Neural progenitor cell (in vitro differentiated cells): ENCODE data around the gene PILRA. TPM values are rescaled to one million over a fixed set of nuclear protein-coding genes. Genes with fewer than 3 reads are reported as not detected.

Source experiments
- DNase-seq: peaks from one replicate; pipeline ENCODE4 v3.0.0-alpha.2; 2016; ENCODE audit warnings: low spot score
- H2AFZ ChIP-seq: fragments of 200-600 bp; sonication (generic); replicated peaks from 2 replicates; pipeline ENCODE4 v1.6.1; 2016; ENCODE audit warnings: antibody characterized with exemption
- H3F3A ChIP-seq: fragments of 200-600 bp; sonication (generic); 2 replicates; pipeline ENCODE4 v1.6.1; 2016; ENCODE audit warnings: antibody characterized with exemption, low read depth
- H3K27ac ChIP-seq: fragments of 200-600 bp; sonication (generic); 2 replicates; pipeline ENCODE4 v1.5.1; 2016; ENCODE audit warnings: mild to moderate bottlenecking
- H3K27me3 ChIP-seq: fragments of 200-600 bp; sonication (generic); 2 replicates; pipeline ENCODE4 v1.6.1; 2016; ENCODE audit warnings: mild to moderate bottlenecking, moderate library complexity
- H3K36me3 ChIP-seq: fragments of 200-600 bp; sonication (generic); 2 replicates; pipeline ENCODE4 v1.5.1; 2016
- H3K4me1 ChIP-seq: fragments of 200-600 bp; sonication (generic); 2 replicates; pipeline ENCODE4 v1.6.1; 2016; ENCODE audit warnings: mixed run types
- H3K4me2 ChIP-seq: fragments of 200-600 bp; sonication (generic); 2 replicates; pipeline ENCODE4 v1.6.1; 2016
- H3K4me3 ChIP-seq: fragments of 200-600 bp; sonication (generic); 2 replicates; pipeline ENCODE4 v1.5.1; 2016
- H3K79me2 ChIP-seq: fragments of 200-600 bp; sonication (generic); 2 replicates; pipeline ENCODE4 v1.6.1; 2016; ENCODE audit warnings: low read depth
- H3K9ac ChIP-seq: fragments of 200-600 bp; sonication (generic); 2 replicates; pipeline ENCODE4 v1.6.1; 2016
- H3K9me3 ChIP-seq: fragments of 200-600 bp; sonication (generic); 2 replicates; pipeline ENCODE4 v1.5.1; 2016; ENCODE audit warnings: low read depth
- H4K20me1 ChIP-seq: fragments of 200-600 bp; sonication (generic); 2 replicates; pipeline ENCODE4 v1.6.1; 2016; ENCODE audit warnings: low read depth
- H3K27ac Mint-ChIP-seq: 3 replicates; pipeline ENCODE4 v1.8.0; 2021; ENCODE audit warnings: mixed read lengths
- H3K27me3 Mint-ChIP-seq: 2 replicates; pipeline ENCODE4 v1.8.0; 2022; ENCODE audit warnings: low read depth, mild to moderate bottlenecking, inconsistent platforms, moderate library complexity, mixed read lengths; ENCODE audit not compliant: insufficient read depth
- H3K36me3 Mint-ChIP-seq: 3 replicates; pipeline ENCODE4 v1.8.0; 2021; ENCODE audit warnings: mixed read lengths
- H3K4me1 Mint-ChIP-seq: 3 replicates; pipeline ENCODE4 v1.8.0; 2021; ENCODE audit warnings: mixed read lengths
- H3K4me3 Mint-ChIP-seq: 3 replicates; pipeline ENCODE4 v1.8.0; 2021; ENCODE audit warnings: mild to moderate bottlenecking, moderate library complexity, mixed read lengths
- H3K9me3 Mint-ChIP-seq: 3 replicates; pipeline ENCODE4 v1.8.0; 2020; ENCODE audit warnings: mixed read lengths
- EZH2 ChIP-seq: fragments of 200-600 bp; sonication (generic); IDR thresholded peaks from 2 replicates; pipeline ENCODE4 v1.6.1; 2017; ENCODE audit warnings: antibody characterized with exemption, mild to moderate bottlenecking, moderate library complexity
- EZH2phosphoT487 ChIP-seq: fragments of 200-600 bp; sonication (generic); IDR thresholded peaks from 2 replicates; pipeline ENCODE4 v1.6.1; 2017; ENCODE audit warnings: antibody characterized with exemption
- total RNA-seq: library from RNA; depleted of rRNA; stranded (reverse); fragments of >200 nt; gene quantifications from 2 replicates; pipeline ENCODE4 v1.2.3, GENCODE V29; 2015; ENCODE audit warnings: low replicate concordance
- TF ChIP-seq, protein P1 (sequence below): fragments of 200-600 bp; sonication (generic); IDR thresholded peaks from 2 replicates; pipeline ENCODE4 v1.5.1; 2017; ENCODE audit warnings: antibody characterized with exemption, mild to moderate bottlenecking

The PILRA gene
- total RNA-seq, 1 donor from 2014 or later, result 6.7 TPM

DNA sequence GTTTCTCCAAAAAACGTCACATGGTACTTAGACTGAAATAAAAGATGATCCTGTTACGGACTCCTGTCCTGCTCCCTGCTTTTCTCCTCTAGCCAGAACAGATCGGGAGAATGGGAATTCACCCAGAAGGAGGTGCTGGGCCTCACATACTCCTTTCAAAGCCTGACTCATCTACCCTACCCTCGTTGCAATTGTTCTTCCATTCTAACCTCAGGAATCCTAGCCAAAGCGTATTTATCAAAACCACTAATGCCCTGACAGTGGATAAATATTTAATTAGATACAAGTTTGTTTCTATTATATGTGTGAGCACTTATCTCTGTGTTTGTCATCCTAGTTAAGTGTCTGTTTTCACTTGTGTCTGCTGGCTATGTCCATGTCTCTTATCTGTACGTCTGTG is 33.5 kb downstream of the PILRA start:
- no peaks in the 10 kb centered on the region for H3K36me3 Mint-ChIP-seq
- Histone ChIP-seq H3K4me3 (no peak overlapping the region), H3K27ac (no peak overlapping the region), H3K4me2 (no peak overlapping the region), H3K4me1 (no peaks in the 10 kb centered on the region), H3F3A (no peaks in the 10 kb centered on the region), H3K36me3 (no peaks in the 10 kb centered on the region), H3K9ac (no peak overlapping the region), H3K79me2 (no peaks in the 10 kb centered on the region), H2AFZ (no peak overlapping the region), H3K27me3 (peaks cover 24% of the 10 kb centered on the region), H4K20me1 (no peaks in the 10 kb centered on the region), H3K9me3 (no peaks in the 10 kb centered on the region)
- H3K27ac Mint-ChIP-seq, result no peak overlapping the region
- H3K9me3 Mint-ChIP-seq, result no peaks in the 10 kb centered on the region
- no peak for DNase-seq
- TF ChIP-seq EZH2phosphoT487 (no peak), EZH2 (no peak)
- TF ChIP-seq, protein P1, sequence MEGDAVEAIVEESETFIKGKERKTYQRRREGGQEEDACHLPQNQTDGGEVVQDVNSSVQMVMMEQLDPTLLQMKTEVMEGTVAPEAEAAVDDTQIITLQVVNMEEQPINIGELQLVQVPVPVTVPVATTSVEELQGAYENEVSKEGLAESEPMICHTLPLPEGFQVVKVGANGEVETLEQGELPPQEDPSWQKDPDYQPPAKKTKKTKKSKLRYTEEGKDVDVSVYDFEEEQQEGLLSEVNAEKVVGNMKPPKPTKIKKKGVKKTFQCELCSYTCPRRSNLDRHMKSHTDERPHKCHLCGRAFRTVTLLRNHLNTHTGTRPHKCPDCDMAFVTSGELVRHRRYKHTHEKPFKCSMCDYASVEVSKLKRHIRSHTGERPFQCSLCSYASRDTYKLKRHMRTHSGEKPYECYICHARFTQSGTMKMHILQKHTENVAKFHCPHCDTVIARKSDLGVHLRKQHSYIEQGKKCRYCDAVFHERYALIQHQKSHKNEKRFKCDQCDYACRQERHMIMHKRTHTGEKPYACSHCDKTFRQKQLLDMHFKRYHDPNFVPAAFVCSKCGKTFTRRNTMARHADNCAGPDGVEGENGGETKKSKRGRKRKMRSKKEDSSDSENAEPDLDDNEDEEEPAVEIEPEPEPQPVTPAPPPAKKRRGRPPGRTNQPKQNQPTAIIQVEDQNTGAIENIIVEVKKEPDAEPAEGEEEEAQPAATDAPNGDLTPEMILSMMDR, result no peak
- H3K4me1 Mint-ChIP-seq, result peaks cover 10% of the 10 kb centered on the region
- H3K27me3 Mint-ChIP-seq, result peaks cover 3% of the 10 kb centered on the region
- H3K4me3 Mint-ChIP-seq, result no peak overlapping the region

DNA sequence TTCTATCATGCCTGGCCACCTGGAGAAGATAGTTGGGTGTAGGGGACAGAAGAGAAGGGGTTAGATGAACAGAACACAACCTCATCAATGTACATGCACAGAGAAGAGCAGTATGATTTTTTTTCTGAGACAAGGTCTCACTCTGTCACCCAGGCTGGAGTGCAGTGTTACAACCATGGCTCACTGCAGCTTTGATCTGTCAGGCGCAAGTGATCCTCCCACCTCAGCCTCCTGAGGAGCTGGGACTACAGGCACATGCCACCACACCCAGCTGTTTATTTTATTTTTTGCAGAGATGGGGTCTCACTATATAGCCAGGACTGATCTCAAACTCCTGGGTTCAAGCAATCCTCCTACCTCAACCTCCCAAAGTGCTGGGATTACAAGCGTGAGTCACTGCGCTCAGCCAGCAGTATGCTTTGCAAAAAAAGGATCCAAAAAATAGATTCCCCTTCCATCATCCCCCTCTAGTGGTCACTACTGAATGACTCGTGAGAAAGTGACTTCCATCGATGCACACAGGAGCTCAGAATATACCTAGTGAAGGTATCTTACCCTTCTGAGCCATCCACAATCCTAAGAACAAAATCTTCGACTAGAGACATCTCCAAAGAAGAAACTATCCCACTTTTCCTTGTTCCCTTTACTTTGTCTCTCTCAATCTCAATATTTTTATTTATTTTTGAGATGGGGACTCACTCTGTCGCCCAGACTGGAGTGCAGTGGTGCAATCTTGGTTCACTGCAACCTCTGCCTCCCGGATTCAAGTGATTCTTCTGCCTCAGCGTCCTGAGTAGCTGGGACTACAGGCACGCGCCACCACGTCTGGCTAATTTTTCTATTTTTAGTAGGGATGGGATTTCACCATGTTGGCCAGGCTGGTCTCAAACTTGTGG is 34.2 kb downstream of the PILRA start:
- H3K27me3 Mint-ChIP-seq, result peaks cover 3% of the 10 kb centered on the region
- no peaks in the 10 kb centered on the region for H3F3A ChIP-seq
- no peak overlapping the region for H3K4me3 ChIP-seq
- no peaks in the 10 kb centered on the region for H3K9me3 Mint-ChIP-seq
- DNase-seq, result peak; percentile 73
- no peaks in the 10 kb centered on the region for H3K36me3 ChIP-seq
- peak overlapping the region; percentile 2 for H3K27ac Mint-ChIP-seq
- no peaks in the 10 kb centered on the region for H3K9me3 ChIP-seq
- no peaks in the 10 kb centered on the region for H3K36me3 Mint-ChIP-seq
- TF ChIP-seq, protein P1, result peak; percentile 75
- no peak for TF ChIP-seq EZH2phosphoT487
- H3K4me3 Mint-ChIP-seq, result no peak overlapping the region
- H4K20me1 ChIP-seq, result no peaks in the 10 kb centered on the region
- no peaks in the 10 kb centered on the region for H3K4me1 ChIP-seq
- no peak overlapping the region for H3K4me2 ChIP-seq
- H3K79me2 ChIP-seq, result no peaks in the 10 kb centered on the region
- no peak overlapping the region for H3K9ac ChIP-seq
- no peak overlapping the region for H3K27ac ChIP-seq
- no peak overlapping the region for H2AFZ ChIP-seq
- peaks cover 24% of the 10 kb centered on the region for H3K27me3 ChIP-seq
- H3K4me1 Mint-ChIP-seq, result peaks cover 10% of the 10 kb centered on the region

DNA sequence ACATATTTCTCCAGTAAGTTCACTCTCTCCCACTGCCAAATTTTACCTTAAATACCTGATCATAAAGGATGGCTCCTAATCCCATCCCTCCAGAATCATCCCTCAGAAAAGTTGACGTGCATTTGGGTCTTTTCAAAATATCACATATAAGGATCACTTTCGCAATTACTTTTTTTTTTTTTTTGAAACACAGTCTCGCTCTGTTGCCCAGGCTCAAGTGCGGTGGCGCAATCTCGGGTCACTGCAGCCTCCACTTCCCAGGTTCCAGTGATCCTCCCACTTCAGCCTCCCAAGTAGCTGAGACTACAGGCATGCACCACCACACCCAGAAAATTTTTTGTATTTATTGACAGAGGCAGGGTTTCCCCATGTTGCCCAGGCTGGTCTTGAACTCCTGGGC is 37.8 kb downstream of the PILRA start:
- H3K27me3 Mint-ChIP-seq, result no peaks in the 10 kb centered on the region
- TF ChIP-seq, protein P1, result no peak
- TF ChIP-seq EZH2 (no peak), EZH2phosphoT487 (no peak)

More for the DNA sequence above, 37.8 kb downstream of the PILRA start:
- Histone ChIP-seq H3K4me1 (no peaks in the 10 kb centered on the region), H3K79me2 (no peaks in the 10 kb centered on the region), H3K36me3 (no peaks in the 10 kb centered on the region), H4K20me1 (no peaks in the 10 kb centered on the region), H3K27ac (no peak overlapping the region), H3K4me3 (no peak overlapping the region), H3K9me3 (no peaks in the 10 kb centered on the region), H3K27me3 (peaks cover 24% of the 10 kb centered on the region), H3K4me2 (no peak overlapping the region), H3K9ac (no peak overlapping the region), H2AFZ (no peak overlapping the region), H3F3A (peaks cover 3% of the 10 kb centered on the region)
- Mint-ChIP-seq H3K4me3 (no peak overlapping the region), H3K36me3 (no peaks in the 10 kb centered on the region), H3K27ac (no peak overlapping the region), H3K4me1 (peaks cover 13% of the 10 kb centered on the region), H3K9me3 (no peaks in the 10 kb centered on the region)
- no peak for DNase-seq
